ENCODE data around the gene CAPN5.
A peak's percentile ranks its signal among the peaks of the same experiment; 100 is the strongest.
"Not testable (repeated sequence)": the region's sequence is repeated elsewhere in the genome, so short reads cannot be mapped to it uniquely, and the experiment has no call there.

Gene CAPN5

DNA sequence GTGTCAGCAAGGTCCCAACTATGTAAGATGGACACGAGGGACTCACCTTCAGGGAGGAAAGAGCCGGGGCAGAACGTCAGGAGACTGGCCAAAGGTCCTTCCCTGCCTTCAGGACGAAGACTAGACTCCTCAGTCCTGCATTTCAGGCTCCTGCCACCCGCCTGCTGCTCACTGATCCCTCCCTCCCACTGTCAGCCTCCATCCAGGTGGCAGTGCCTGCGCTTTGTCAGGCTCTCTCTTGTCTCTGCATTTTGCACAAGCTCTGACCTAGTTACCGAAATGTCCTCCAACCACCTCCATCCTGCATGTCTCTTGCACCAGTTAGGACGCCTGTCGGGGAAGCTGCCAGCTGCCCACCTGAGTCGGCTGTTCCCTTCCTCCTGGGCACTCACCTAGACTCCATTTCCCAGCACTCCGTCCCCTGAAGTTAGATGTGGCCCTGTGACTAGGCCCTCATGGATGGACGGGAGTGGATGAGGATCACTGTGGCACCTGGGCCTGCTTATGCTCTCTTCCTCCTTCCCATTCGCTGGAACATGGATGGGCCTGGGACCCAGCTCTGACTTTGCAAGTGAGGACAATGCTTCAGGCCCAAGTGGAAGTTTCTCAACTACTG is 24.6 kb upstream of the CAPN5 start:
- DNase-seq (ENCODE audit: low read depth in 2 of 2) = no peak

DNA sequence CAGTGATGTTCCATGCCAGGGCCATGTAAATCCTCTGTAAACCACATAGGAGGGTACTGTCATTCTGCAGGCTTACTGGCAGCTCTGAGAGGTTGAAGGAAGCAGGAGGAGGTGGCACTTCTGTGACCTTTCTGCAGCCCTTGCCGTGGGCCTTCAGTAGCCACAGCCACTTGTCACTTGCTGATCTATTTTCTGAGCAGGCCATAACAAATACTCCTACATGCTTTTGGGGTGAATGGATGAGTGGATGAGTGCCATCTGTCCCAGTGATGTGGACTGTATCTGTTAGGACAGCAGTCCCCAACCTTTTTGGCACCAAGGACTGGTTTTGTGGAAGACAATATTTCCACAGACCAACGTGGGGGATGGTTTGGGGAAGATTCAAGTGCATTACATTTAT is 22.4 kb upstream of the CAPN5 start:
- DNase-seq (ENCODE audit: low read depth in 2 of 2) = no peak

- DNase-seq (ENCODE audit: low read depth in 2 of 2) = no peak
These were observed 21.9 kb upstream of the CAPN5 start for GRCh38 chr11:77044886-77045285.

GRCh38 chr11:77046060-77046501 is 20.7 kb upstream of the CAPN5 start:
- peak; percentile 52 for DNase-seq (ENCODE audit: low read depth in 2 of 2)

DNA sequence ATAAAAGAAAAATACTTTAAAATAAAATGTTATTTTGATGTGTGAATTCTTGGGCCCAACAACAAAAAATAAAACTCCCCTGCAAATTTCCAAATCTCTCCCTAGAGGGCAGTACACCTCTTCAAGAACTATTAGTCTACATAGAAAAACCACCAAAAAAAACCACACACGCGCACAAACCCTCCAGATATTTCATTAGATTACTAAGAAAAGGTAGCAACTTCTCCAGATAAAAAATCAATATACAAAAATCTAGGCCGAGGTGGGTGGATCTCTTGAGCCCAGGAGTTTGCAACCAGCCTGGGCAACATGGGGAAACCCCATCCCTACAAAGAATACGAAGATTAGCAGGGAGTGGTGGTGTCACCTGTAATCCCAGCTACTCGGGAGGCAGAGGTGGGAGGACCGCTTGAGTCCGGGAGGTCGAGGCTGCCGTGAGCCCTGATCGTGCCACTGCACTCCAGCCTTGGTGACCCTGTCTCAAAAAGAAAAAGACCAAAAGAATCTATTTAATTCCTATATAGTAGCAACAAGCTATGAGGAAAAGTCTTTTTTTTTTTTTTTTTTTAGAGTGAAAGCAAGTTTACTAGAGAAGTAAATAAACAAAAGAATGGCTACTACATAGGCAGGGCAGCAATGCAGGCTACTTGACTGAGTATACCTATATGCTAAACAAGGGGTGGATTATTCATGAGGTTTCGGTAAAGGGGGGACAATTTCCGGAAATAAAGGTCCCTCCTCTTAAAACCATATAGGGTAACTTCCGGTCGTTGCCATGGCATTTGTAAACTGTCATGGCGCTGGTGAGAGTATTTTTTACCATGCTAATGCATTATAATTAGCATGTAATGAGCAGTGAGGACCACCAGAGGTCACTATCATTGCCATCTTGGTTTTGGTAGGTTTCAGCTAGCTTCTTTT is 19.5 kb upstream of the CAPN5 start:
- DNase-seq (ENCODE audit: low read depth in 2 of 2) = peak; percentile 44 to 56

GRCh38 chr11:77047928-77048446 is 18.8 kb upstream of the CAPN5 start:
- not testable (repeated sequence) for DNase-seq (ENCODE audit: low read depth in 2 of 2)

GRCh38 chr11:77049026-77049425 is 17.7 kb upstream of the CAPN5 start:
- DNase-seq (ENCODE audit: low read depth in 2 of 2) = no peak

- no peak for DNase-seq (ENCODE audit: low read depth in 2 of 2)
These were observed 15.3 kb upstream of the CAPN5 start for GRCh38 chr11:77051511-77051910.

DNA sequence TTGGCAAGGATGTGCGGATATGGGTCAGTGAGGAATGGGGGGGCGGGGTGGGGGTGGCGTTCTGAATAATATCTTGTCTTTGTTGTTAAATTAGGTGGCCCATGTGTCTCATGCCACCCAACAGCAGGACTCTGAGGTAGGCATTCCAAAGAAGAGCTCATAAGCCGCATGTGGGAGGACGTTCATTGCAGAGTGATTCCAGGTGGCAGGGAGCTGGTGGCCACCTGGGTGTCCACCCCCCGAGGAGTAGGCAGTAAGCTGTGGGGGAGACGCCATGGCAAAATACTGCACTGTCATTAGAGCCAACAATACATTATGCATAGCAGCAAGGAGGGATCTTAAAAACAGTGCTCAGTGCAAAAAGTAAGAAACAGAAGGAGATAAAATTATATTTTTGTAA is 14.3 kb upstream of the CAPN5 start:
- no peak for DNase-seq (ENCODE audit: low read depth in 2 of 2)

DNA sequence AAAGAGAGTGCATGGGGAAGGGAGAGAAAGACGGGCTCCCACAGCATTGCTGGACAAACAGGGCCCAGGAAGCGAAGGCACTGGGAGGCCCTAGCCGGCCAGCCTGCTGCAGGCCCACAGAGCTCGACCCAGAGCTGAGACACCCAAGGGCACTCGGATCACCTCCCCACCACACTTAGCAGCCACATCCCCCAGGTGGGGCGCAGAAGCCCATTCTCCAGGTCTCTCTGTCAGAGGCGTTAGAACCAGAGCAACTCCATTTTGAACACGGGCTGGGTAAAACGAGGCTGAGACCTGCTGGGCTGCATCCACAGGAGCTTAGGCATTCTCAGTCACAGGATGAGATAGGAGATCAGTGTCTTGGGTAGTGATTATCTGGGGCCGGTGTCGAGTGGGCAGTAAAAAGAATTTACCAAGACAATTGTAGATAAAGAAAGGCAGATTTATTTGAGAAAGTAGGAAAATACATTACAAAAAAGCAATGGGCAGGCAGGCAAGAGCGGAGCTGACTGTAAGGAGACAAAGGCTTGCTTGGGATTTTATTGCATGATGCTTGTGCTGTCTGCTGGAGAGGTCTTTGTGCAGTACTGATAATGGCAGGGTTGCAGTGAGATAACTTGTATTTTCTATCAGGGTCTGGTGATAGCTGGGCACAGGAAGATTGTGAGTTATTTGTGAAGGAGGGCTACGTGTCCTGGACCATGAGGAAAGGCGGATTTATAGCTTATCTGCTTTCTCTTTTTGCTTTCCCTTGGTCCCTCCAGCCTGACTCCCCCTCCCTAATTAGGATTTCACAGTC is 13.4 kb upstream of the CAPN5 start:
- no peak for DNase-seq (ENCODE audit: low read depth in 2 of 2)

DNA sequence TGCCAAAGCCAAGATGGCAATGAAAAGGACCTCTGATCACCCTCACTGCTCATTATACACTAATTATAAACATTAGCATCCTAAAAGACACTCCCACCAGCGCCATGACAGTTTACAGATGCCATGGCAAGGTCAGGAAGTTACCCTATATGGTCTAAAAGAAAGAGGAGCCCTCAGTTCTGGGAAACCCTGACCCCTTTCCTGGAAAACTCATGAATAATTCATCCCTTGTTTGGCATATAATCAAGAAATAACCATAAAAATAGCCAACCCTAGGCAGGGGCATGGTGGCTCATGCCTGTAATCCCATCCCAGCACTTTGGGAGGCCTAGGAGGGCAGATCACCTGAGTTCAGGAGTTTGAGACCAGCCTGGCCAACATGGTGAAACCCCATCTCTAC is 12.7 kb upstream of the CAPN5 start:
- DNase-seq (ENCODE audit: low read depth in 2 of 2) = no peak

- DNase-seq (ENCODE audit: low read depth in 2 of 2) = no peak
These were observed 11.6 kb upstream of the CAPN5 start for GRCh38 chr11:77055101-77055561.

- no peak for DNase-seq (ENCODE audit: low read depth in 2 of 2)
These were observed 10.9 kb upstream of the CAPN5 start for GRCh38 chr11:77055913-77056312.

DNA sequence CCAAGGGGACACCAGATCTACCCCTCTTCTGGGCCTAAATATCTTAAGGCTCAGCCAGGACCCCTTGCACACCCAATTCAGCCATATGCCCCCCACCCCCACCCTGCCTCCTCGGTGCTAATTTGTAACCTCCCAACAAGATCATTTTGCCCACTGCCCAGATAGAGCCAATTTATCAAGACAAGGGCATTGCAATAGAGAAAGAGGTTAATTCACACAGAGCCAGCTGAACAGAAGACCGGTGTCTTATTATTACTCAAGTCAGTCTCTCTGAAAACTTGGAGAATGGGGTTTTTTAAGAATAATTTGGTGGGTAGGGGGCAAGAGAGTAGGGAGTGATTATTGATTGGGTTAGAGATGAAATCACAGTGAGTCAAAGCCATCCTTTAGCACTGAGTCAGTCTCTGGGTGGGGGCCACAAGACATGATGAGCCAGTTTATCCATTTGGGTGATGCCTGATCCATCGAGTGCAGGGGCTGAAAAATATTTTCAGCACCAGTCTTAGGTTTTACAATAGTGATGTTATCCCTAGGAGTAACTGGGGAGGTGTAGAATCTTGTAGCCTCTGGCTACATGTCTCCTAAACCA is 9.9 kb upstream of the CAPN5 start:
- DNase-seq (ENCODE audit: low read depth in 2 of 2) = no peak

DNA sequence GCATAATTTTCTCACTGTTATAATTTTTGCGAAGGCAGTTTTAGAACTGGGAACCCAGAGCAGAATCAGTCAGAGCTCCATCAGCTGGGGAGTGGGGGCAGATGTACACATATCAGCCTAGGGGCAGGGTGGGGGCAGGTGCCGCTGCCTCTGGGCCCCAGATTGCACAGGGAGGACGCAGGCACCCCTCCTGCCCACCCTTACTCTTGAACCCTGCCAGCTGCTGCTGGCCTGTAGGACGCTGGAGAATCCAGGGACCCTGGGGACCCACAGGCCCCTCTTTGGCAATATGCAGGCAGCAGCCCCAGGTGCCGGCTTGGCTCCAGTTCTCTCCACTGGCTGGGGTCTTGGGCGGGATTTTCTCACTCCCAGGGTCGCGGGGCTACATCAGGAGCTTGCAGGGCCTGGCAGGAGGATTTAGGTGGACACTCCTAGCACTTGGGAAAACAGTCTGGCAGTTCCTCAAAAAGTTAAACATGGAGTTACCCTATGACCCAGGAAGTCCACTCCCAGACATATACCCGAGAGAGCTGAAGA is 8.8 kb upstream of the CAPN5 start:
- no peak for DNase-seq (ENCODE audit: low read depth in 2 of 2)

DNA sequence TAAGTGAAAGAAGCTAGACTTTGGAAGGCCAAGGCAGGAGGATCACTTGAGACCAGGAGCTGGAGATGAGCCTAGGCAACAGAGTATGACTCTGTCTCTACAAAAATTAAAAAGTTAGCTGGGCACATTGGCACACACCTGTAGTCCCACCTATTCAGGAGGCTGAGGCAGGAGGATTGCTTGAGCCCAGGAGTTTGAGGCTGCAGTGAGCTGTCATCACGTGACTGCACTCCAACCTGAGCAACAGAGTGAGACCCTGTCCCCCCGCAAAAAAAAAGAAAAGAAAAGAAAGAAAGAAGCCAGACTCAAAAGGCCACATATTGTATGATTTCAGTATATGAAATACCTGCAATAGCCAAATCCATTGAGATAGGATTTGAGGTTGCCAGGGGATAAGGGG is 7.9 kb upstream of the CAPN5 start:
- no peak for DNase-seq (ENCODE audit: low read depth in 2 of 2)

DNA sequence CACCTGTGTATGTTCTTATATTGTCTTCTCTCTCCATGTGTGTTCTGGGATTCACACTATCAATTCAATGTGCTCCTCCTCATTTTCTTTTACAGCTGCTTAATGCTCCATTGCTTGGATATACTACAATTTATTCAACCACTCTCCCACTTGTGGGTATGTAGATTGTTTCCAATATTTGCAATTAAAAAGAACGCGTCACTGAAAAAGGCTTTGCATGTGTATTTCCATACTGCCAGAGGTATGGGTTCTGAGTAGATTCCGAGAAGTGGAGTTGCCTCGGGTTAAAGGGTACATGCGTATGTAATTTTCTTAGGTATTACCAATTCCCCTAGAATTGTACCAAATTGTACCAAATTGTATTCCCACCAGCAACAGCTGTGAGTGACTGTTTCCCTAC is 7.0 kb upstream of the CAPN5 start:
- DNase-seq (ENCODE audit: low read depth in 2 of 2) = no peak

DNA sequence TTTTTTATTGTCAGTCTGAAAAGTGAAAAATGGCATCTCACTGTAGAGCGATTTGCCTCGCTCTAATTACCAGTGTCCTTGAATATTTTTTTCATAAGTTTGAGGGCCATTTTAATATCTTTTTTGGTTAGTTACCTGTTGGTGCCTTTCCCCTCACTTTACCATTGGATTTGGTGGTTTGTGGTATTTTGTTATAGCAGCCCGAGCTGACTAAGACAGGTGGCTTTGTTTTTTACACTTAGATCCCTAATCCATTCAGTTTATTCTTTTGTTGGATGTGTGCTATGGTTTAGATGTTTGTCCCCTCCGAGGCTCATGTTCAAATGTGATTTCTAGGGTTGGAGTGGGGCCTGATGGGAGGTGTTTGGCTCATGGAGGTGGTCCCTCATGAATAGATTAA is 6.5 kb upstream of the CAPN5 start:
- DNase-seq (ENCODE audit: low read depth in 2 of 2) = no peak

GRCh38 chr11:77061258-77061657 is 5.5 kb upstream of the CAPN5 start:
- not testable (repeated sequence) for DNase-seq (ENCODE audit: low read depth in 2 of 2)

GRCh38 chr11:77062924-77063323 is 3.8 kb upstream of the CAPN5 start:
- no peak for DNase-seq (ENCODE audit: low read depth in 2 of 2)

GRCh38 chr11:77063407-77063806 is 3.4 kb upstream of the CAPN5 start:
- DNase-seq (ENCODE audit: low read depth in 2 of 2) = no peak
